ENCODE results near the gene ZNF394.

ZNF394 gene

GRCh38 chr7:99493823-99494222, 6.3 kb downstream of the ZNF394 start:
- no peak for DNase-seq (ENCODE audit: low read depth, low spot score)

GRCh38 chr7:99490878-99491277, 9.2 kb downstream of the ZNF394 start:
- DNase-seq (ENCODE audit: low read depth, low spot score): no peak

- DNase-seq (ENCODE audit: low read depth, low spot score): no peak
These were observed 10.8 kb downstream of the ZNF394 start for GRCh38 chr7:99489235-99489634.

- DNase-seq (ENCODE audit: low read depth, low spot score): no peak
These were observed 15.0 kb downstream of the ZNF394 start for GRCh38 chr7:99485094-99485493.

- no peak for DNase-seq (ENCODE audit: low read depth, low spot score)
These were observed 21.3 kb downstream of the ZNF394 start for GRCh38 chr7:99478464-99479440.

- no peak for DNase-seq (ENCODE audit: low read depth, low spot score)
These were observed 24.0 kb downstream of the ZNF394 start for GRCh38 chr7:99476107-99476506.

GRCh38 chr7:99473315-99473596, 26.8 kb downstream of the ZNF394 start:
- DNase-seq (ENCODE audit: low read depth, low spot score): no peak

GRCh38 chr7:99472561-99473314, 27.3 kb downstream of the ZNF394 start, which contains the start of gene ZNF789:
TSS of gene ZNF789 (plus strand) at chr7:99472890. CDS start at chr7:99476457, 3,567 bp downstream.
- DNase-seq (ENCODE audit: low read depth, low spot score): peak; percentile 95

- no peak for DNase-seq (ENCODE audit: low read depth, low spot score)
These were observed 30.6 kb downstream of the ZNF394 start for GRCh38 chr7:99469381-99470065.

- no peak for DNase-seq (ENCODE audit: low read depth, low spot score)
These were observed 31.7 kb downstream of the ZNF394 start for GRCh38 chr7:99468336-99468918.

- no peak for DNase-seq (ENCODE audit: low read depth, low spot score)
These were observed 34.7 kb downstream of the ZNF394 start for GRCh38 chr7:99465421-99465768.

GRCh38 chr7:99461221-99461620, 38.9 kb downstream of the ZNF394 start:
- DNase-seq (ENCODE audit: low read depth, low spot score): no peak

GRCh38 chr7:99460651-99461050, 39.4 kb downstream of the ZNF394 start:
- DNase-seq (ENCODE audit: low read depth, low spot score): no peak

GRCh38 chr7:99459087-99459486, 41.0 kb downstream of the ZNF394 start:
- DNase-seq (ENCODE audit: low read depth, low spot score): no peak

GRCh38 chr7:99457650-99458493, 42.2 kb downstream of the ZNF394 start:
- DNase-seq (ENCODE audit: low read depth, low spot score): no peak

GRCh38 chr7:99457050-99457649, 42.9 kb downstream of the ZNF394 start:
- DNase-seq (ENCODE audit: low read depth, low spot score): no peak

GRCh38 chr7:99456288-99456687, 43.8 kb downstream of the ZNF394 start:
- DNase-seq (ENCODE audit: low read depth, low spot score): no peak

GRCh38 chr7:99455874-99456273, 44.2 kb downstream of the ZNF394 start:
- no peak for DNase-seq (ENCODE audit: low read depth, low spot score)

GRCh38 chr7:99453105-99453504, 47.0 kb downstream of the ZNF394 start:
- DNase-seq (ENCODE audit: low read depth, low spot score): no peak

GRCh38 chr7:99452541-99452940, 47.5 kb downstream of the ZNF394 start:
- no peak for DNase-seq (ENCODE audit: low read depth, low spot score)

GRCh38 chr7:99451936-99452335, 48.1 kb downstream of the ZNF394 start:
- no peak for DNase-seq (ENCODE audit: low read depth, low spot score)

Measured in activated CD4-positive, CD25-positive, alpha-beta regulatory T cell treated with anti-CD3 and anti-CD28 coated beads, Interleukin-2, amount 50 U/mL, for 16 hours (primary cell).